Activated CD4-positive, alpha-beta memory T cell treated with anti-CD3 and anti-CD28 coated beads, Interleukin-2, amount 10 ng/mL, durations not matched to agents 7 days and 5 days (primary cell): ENCODE results near the gene CHAC2. TPM values are rescaled to one million over a fixed set of nuclear protein-coding genes. Genes with fewer than 3 reads are reported as not detected.

Source experiments
- CTCF ChIA-PET: fragments of 350-600 bp; sonication (Branson Sonifier 250); formaldehyde crosslinking; loops from one replicate; lab custom pipeline; 2021; ENCODE audit warnings: antibody characterized with exemption, inconsistent platforms; lab: Charles Lee
- POLR2A ChIA-PET: fragments of 350-600 bp; sonication (Branson Sonifier 250); formaldehyde crosslinking; loops from one replicate; lab custom pipeline; 2021; ENCODE audit warnings: antibody characterized with exemption; lab: Charles Lee
- DNase-seq: peaks from one replicate; pipeline ENCODE4 v3.0.0-alpha.2; 2020
- H3K27ac Mint-ChIP-seq: one replicate; pipeline ENCODE4 v1.8.0; 2021; ENCODE audit warnings: mild to moderate bottlenecking, mixed read lengths
- H3K27me3 Mint-ChIP-seq: one replicate; pipeline ENCODE4 v1.8.0; 2021; ENCODE audit warnings: mixed read lengths
- H3K36me3 Mint-ChIP-seq: one replicate; pipeline ENCODE4 v1.8.0; 2021; ENCODE audit warnings: low read depth, mixed read lengths
- H3K4me1 Mint-ChIP-seq: one replicate; pipeline ENCODE4 v1.8.0; 2021; ENCODE audit warnings: mixed read lengths
- H3K4me3 Mint-ChIP-seq: one replicate; pipeline ENCODE4 v1.8.0; 2021; ENCODE audit warnings: mild to moderate bottlenecking, mixed read lengths
- H3K9me3 Mint-ChIP-seq: one replicate; pipeline ENCODE4 v1.8.0; 2021; ENCODE audit warnings: mixed read lengths
- total RNA-seq, 2 experiments: library from RNA; stranded (reverse); gene quantifications; one replicate each; pipeline ENCODE4 v1.2.3, GENCODE V29; 2021

The CHAC2 gene
- total RNA-seq, 2 experiments from 2014 or later: 9.1 to 10.3 TPM

- POLR2A ChIA-PET: interaction anchor here (6.9 kb wide), 1 partner anchor 14 kb away, joined by 163 read pairs; the partner anchor contains the start of gene CHAC2
- H3K9me3 Mint-ChIP-seq: no peaks in the 10 kb centered on the region
Observed at GRCh38 chr2:53782676-53783075, 15.1 kb downstream of the CHAC2 start.

GRCh38 chr2:53784436-53784835 lies 16.8 kb downstream of the CHAC2 start:
- peaks cover 33% of the 10 kb centered on the region for H3K36me3 Mint-ChIP-seq
- H3K4me3 Mint-ChIP-seq: peak overlapping the region; percentile 18
- ChIA-PET POLR2A (interaction anchor here (6.9 kb wide), 1 partner anchor 16 kb away, joined by 163 read pairs; the partner anchor contains the start of gene CHAC2), CTCF (interaction anchor here (3.8 kb wide), 1 partner anchor 16 kb away, joined by 24 read pairs; the partner anchor contains the start of gene CHAC2)
- no peaks in the 10 kb centered on the region for H3K9me3 Mint-ChIP-seq
- H3K4me1 Mint-ChIP-seq: peaks cover 45% of the 10 kb centered on the region
- DNase-seq: no peak
- no peak overlapping the region for H3K27ac Mint-ChIP-seq
- H3K27me3 Mint-ChIP-seq: no peaks in the 10 kb centered on the region

More at GRCh38 chr2:53782676-53783075, 15.1 kb downstream of the CHAC2 start:
- CTCF ChIA-PET: interaction anchor here (0.9 kb wide), 1 partner anchor 14 kb away, joined by 4 read pairs; no protein-coding TSS in a partner anchor
- DNase-seq: no peak
- no peak overlapping the region for H3K4me3 Mint-ChIP-seq
- H3K36me3 Mint-ChIP-seq: peaks cover 42% of the 10 kb centered on the region
- no peaks in the 10 kb centered on the region for H3K27me3 Mint-ChIP-seq
- H3K27ac Mint-ChIP-seq: no peak overlapping the region
- peaks cover 31% of the 10 kb centered on the region for H3K4me1 Mint-ChIP-seq

GRCh38 chr2:53785366-53785765 lies 17.8 kb downstream of the CHAC2 start:
- Mint-ChIP-seq H3K27ac (no peak overlapping the region), H3K36me3 (peaks cover 25% of the 10 kb centered on the region), H3K27me3 (no peaks in the 10 kb centered on the region), H3K9me3 (no peaks in the 10 kb centered on the region), H3K4me3 (peak overlapping the region; percentile 93), H3K4me1 (peaks cover 46% of the 10 kb centered on the region)
- ChIA-PET POLR2A (interaction anchor here (2.4 to 6.9 kb wide), 2 partner anchors 8 to 17 kb away, joined by 14 to 163 read pairs; partner anchors contain the start of gene CHAC2), CTCF (interaction anchor here (0.6 to 3.8 kb wide), 2 partner anchors 17 to 39 kb away, joined by 3 to 24 read pairs; partner anchors contain the start of gene CHAC2)
- no peak for DNase-seq

- peaks cover 51% of the 10 kb centered on the region for H3K4me1 Mint-ChIP-seq
- H3K27me3 Mint-ChIP-seq: no peaks in the 10 kb centered on the region
- CTCF ChIA-PET: interaction anchor here (3.8 kb wide), 1 partner anchor 18 kb away, joined by 24 read pairs; the partner anchor contains the start of gene CHAC2
- peak overlapping the region; percentile 88 for H3K27ac Mint-ChIP-seq
- H3K4me3 Mint-ChIP-seq: peak overlapping the region; percentile 93
- peaks cover 20% of the 10 kb centered on the region for H3K36me3 Mint-ChIP-seq
- H3K9me3 Mint-ChIP-seq: no peaks in the 10 kb centered on the region
- DNase-seq: peak; percentile 46
- POLR2A ChIA-PET: interaction anchor here (0.7 to 6.9 kb wide), 6 partner anchors 9 to 210 kb away, joined by 3 to 163 read pairs (median 8); partner anchors contain the start of genes CHAC2 and PSME4
Observed at GRCh38 chr2:53786352-53786704, 18.7 kb downstream of the CHAC2 start.

GRCh38 chr2:53786705-53787613 lies 19.4 kb downstream of the CHAC2 start, which contains the start of the genes ASB3 and ERLEC1:
Gene ASB3 (minus strand): TSS chr2:53786953. CDS start chr2:53765572, 21,381 bp downstream.
Gene ERLEC1 (plus strand): TSS chr2:53787044. CDS start chr2:53787211, 167 bp downstream.
- peaks cover 14% of the 10 kb centered on the region for H3K36me3 Mint-ChIP-seq
- H3K27ac Mint-ChIP-seq: peak within 1 kb of the TSS; percentile 88
- no peaks in the 10 kb centered on the region for H3K9me3 Mint-ChIP-seq
- no peaks in the 10 kb centered on the region for H3K27me3 Mint-ChIP-seq
- ChIA-PET POLR2A (interaction anchor here (0.9 to 6.9 kb wide), 9 partner anchors 9 to 772 kb away, joined by 3 to 163 read pairs (median 4); partner anchors contain the start of genes CHAC2 and PSME4), CTCF (interaction anchor here (1.0 to 3.8 kb wide), 2 partner anchors 16 to 18 kb away, joined by 3 to 24 read pairs; partner anchors contain the start of gene CHAC2)
- H3K4me1 Mint-ChIP-seq: peaks cover 51% of the 10 kb centered on the region
- peak; percentile 92 for DNase-seq
- peak within 1 kb of the TSS; percentile 93 for H3K4me3 Mint-ChIP-seq

- peak overlapping the region; percentile 88 for H3K27ac Mint-ChIP-seq
- peak; percentile 18 for DNase-seq
- POLR2A ChIA-PET: interaction anchor here (1.0 to 6.9 kb wide), 7 partner anchors 11 to 771 kb away, joined by 3 to 163 read pairs (median 6); partner anchors contain the start of genes CHAC2 and PSME4
Observed at GRCh38 chr2:53787614-53788289, 20.1 kb downstream of the CHAC2 start.

GRCh38 chr2:53793261-53793660 lies 25.7 kb downstream of the CHAC2 start:
- H3K4me1 Mint-ChIP-seq: peaks cover 17% of the 10 kb centered on the region
- no peak overlapping the region for H3K4me3 Mint-ChIP-seq
- H3K27ac Mint-ChIP-seq: no peak overlapping the region
- no peaks in the 10 kb centered on the region for H3K27me3 Mint-ChIP-seq
- ChIA-PET POLR2A (no interaction called here), CTCF (no interaction called here)
- DNase-seq: no peak
- peaks cover 12% of the 10 kb centered on the region for H3K36me3 Mint-ChIP-seq
- H3K9me3 Mint-ChIP-seq: no peaks in the 10 kb centered on the region

More at GRCh38 chr2:53787614-53788289, 20.1 kb downstream of the CHAC2 start:
- no peaks in the 10 kb centered on the region for H3K9me3 Mint-ChIP-seq
- peak overlapping the region; percentile 93 for H3K4me3 Mint-ChIP-seq
- no peaks in the 10 kb centered on the region for H3K27me3 Mint-ChIP-seq
- H3K4me1 Mint-ChIP-seq: peaks cover 51% of the 10 kb centered on the region
- CTCF ChIA-PET: interaction anchor here (1.0 to 3.8 kb wide), 2 partner anchors 15 to 19 kb away, joined by 3 to 24 read pairs; partner anchors contain the start of gene CHAC2
- H3K36me3 Mint-ChIP-seq: peaks cover 11% of the 10 kb centered on the region

GRCh38 chr2:53793821-53794220 lies 26.2 kb downstream of the CHAC2 start:
- no peak overlapping the region for H3K27ac Mint-ChIP-seq
- H3K9me3 Mint-ChIP-seq: no peaks in the 10 kb centered on the region
- no peaks in the 10 kb centered on the region for H3K27me3 Mint-ChIP-seq
- peaks cover 12% of the 10 kb centered on the region for H3K4me1 Mint-ChIP-seq
- POLR2A ChIA-PET: no interaction called here
- CTCF ChIA-PET: no interaction called here
- no peak overlapping the region for H3K4me3 Mint-ChIP-seq
- peaks cover 14% of the 10 kb centered on the region for H3K36me3 Mint-ChIP-seq
- no peak for DNase-seq

- H3K27ac Mint-ChIP-seq: no peak overlapping the region
- ChIA-PET CTCF (no interaction called here), POLR2A (interaction anchor here (0.8 kb wide), 1 partner anchor 14 kb away, joined by 3 read pairs; no protein-coding TSS in a partner anchor)
- no peaks in the 10 kb centered on the region for H3K9me3 Mint-ChIP-seq
- DNase-seq: no peak
- H3K4me1 Mint-ChIP-seq: peaks cover 4% of the 10 kb centered on the region
- H3K27me3 Mint-ChIP-seq: no peaks in the 10 kb centered on the region
- peaks cover 29% of the 10 kb centered on the region for H3K36me3 Mint-ChIP-seq
- no peak overlapping the region for H3K4me3 Mint-ChIP-seq
Observed at GRCh38 chr2:53801547-53801946, 33.9 kb downstream of the CHAC2 start.

GRCh38 chr2:53802617-53803151 lies 35.1 kb downstream of the CHAC2 start:
- Mint-ChIP-seq H3K36me3 (peaks cover 33% of the 10 kb centered on the region), H3K9me3 (no peaks in the 10 kb centered on the region), H3K4me1 (peaks cover 4% of the 10 kb centered on the region), H3K27ac (no peak overlapping the region), H3K4me3 (no peak overlapping the region), H3K27me3 (no peaks in the 10 kb centered on the region)
- DNase-seq: no peak
- POLR2A ChIA-PET: no interaction called here
- CTCF ChIA-PET: interaction anchor here (1.3 kb wide), 1 partner anchor 15 kb away, joined by 3 read pairs; no protein-coding TSS in a partner anchor

GRCh38 chr2:53811601-53812000 lies 44.0 kb downstream of the CHAC2 start:
- POLR2A ChIA-PET: no interaction called here
- DNase-seq: no peak
- Mint-ChIP-seq H3K9me3 (no peaks in the 10 kb centered on the region), H3K4me1 (no peaks in the 10 kb centered on the region), H3K36me3 (peaks cover 40% of the 10 kb centered on the region), H3K27me3 (no peaks in the 10 kb centered on the region), H3K27ac (no peak overlapping the region), H3K4me3 (no peak overlapping the region)
- CTCF ChIA-PET: no interaction called here

GRCh38 chr2:53813151-53813550 lies 45.5 kb downstream of the CHAC2 start:
- no peaks in the 10 kb centered on the region for H3K9me3 Mint-ChIP-seq
- no peaks in the 10 kb centered on the region for H3K4me1 Mint-ChIP-seq
- no peak overlapping the region for H3K27ac Mint-ChIP-seq
- CTCF ChIA-PET: no interaction called here
- H3K4me3 Mint-ChIP-seq: no peak overlapping the region
- H3K36me3 Mint-ChIP-seq: peaks cover 47% of the 10 kb centered on the region
- DNase-seq: no peak
- no peaks in the 10 kb centered on the region for H3K27me3 Mint-ChIP-seq
- POLR2A ChIA-PET: no interaction called here
